HG03135 (cell line): ENCODE data around the gene NR1H4.
"Not testable (repeated sequence)": the region's sequence is repeated elsewhere in the genome, so short reads cannot be mapped to it uniquely, and the experiment has no call there.

ENCODE experiments used
- ATAC-seq: cut with Tn5 transposase; IDR thresholded peaks from one replicate; pipeline ENCODE4 v1.9.1; 2021; ENCODE audit warnings: mild to moderate bottlenecking, moderate library complexity; ENCODE audit not compliant: unreplicated experiment

NR1H4 gene

GRCh38 chr12:100508751-100509150, 35.1 kb downstream of the NR1H4 start:
- ATAC-seq = no peak

- ATAC-seq = no peak
Measured at GRCh38 chr12:100512692-100513091, 39.0 kb downstream of the NR1H4 start.

GRCh38 chr12:100515968-100516367, 42.3 kb downstream of the NR1H4 start:
- ATAC-seq = no peak

- ATAC-seq = no peak
Measured at GRCh38 chr12:100518376-100518775, 44.7 kb downstream of the NR1H4 start.

GRCh38 chr12:100520048-100520769, 46.5 kb downstream of the NR1H4 start:
- no peak for ATAC-seq

GRCh38 chr12:100521958-100522357, 48.3 kb downstream of the NR1H4 start:
- no peak for ATAC-seq

GRCh38 chr12:100528034-100528433, 54.4 kb downstream of the NR1H4 start:
- no peak for ATAC-seq

GRCh38 chr12:100528471-100529127, 54.9 kb downstream of the NR1H4 start:
- no peak for ATAC-seq

GRCh38 chr12:100529756-100530350, 56.2 kb downstream of the NR1H4 start:
- ATAC-seq = no peak

GRCh38 chr12:100533376-100533775, 59.7 kb downstream of the NR1H4 start:
- ATAC-seq = no peak

GRCh38 chr12:100534625-100535227, 61.1 kb downstream of the NR1H4 start:
- ATAC-seq = no peak

GRCh38 chr12:100539202-100539601, 65.5 kb downstream of the NR1H4 start:
- no peak for ATAC-seq

- no peak for ATAC-seq
Measured at GRCh38 chr12:100544165-100544564, 70.5 kb downstream of the NR1H4 start.

GRCh38 chr12:100545092-100545491, 71.4 kb downstream of the NR1H4 start:
- no peak for ATAC-seq

- no peak for ATAC-seq
Measured at GRCh38 chr12:100553936-100554335, 80.3 kb downstream of the NR1H4 start.

GRCh38 chr12:100554608-100555077, 81.0 kb downstream of the NR1H4 start:
- no peak for ATAC-seq

GRCh38 chr12:100555722-100556121, 82.1 kb downstream of the NR1H4 start:
- ATAC-seq = no peak

- no peak for ATAC-seq
Measured at GRCh38 chr12:100557357-100557756, 83.7 kb downstream of the NR1H4 start.

- ATAC-seq = not testable (repeated sequence)
Measured at GRCh38 chr12:100559261-100559660, 85.6 kb downstream of the NR1H4 start.

- ATAC-seq = no peak
Measured at GRCh38 chr12:100564090-100564489, 90.4 kb downstream of the NR1H4 start.

GRCh38 chr12:100564905-100565467, 91.3 kb downstream of the NR1H4 start:
- ATAC-seq = no peak
